Measurements from ENCODE around the gene PARD3B.

DNA sequence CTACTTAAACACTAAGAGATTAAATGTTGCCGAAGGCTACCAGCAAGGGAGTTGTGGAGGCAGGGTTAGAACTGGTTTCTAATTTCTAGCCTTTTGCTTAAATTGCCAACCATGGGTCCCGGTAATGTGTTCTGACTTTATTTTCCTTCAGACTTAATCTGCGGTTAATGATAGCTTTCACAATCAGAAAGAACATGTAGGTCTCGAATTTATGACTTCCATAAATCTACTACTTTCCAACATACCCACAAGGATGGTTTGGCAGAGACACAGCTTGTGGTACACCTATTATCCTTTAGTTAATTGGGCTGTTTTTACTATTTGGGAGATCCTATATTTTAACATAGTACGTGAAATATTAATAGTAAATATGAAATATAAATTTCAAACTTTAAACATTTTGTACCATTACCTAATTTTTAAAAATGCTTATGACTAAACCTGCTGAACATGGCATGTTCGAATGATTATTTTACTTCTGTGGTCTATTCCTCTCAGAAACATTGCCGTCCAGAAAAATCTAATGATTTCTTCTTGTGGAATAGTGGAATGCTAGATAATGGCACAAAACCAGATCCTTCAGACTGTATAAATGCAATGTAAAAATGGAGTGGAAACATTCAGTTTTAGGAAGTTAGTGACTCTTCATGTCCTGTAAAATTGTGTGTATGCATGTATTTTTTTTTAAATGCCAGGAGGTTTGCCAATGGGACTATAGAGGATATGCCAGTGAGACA, 41.3 kb downstream of the PARD3B start:
- TF ChIP-seq POLR2A (IDR thresholded peaks at IDR 0.05; ENCODE audit: extremely low read depth, insufficient read length), result no peak
- TF ChIP-seq, protein P1, sequence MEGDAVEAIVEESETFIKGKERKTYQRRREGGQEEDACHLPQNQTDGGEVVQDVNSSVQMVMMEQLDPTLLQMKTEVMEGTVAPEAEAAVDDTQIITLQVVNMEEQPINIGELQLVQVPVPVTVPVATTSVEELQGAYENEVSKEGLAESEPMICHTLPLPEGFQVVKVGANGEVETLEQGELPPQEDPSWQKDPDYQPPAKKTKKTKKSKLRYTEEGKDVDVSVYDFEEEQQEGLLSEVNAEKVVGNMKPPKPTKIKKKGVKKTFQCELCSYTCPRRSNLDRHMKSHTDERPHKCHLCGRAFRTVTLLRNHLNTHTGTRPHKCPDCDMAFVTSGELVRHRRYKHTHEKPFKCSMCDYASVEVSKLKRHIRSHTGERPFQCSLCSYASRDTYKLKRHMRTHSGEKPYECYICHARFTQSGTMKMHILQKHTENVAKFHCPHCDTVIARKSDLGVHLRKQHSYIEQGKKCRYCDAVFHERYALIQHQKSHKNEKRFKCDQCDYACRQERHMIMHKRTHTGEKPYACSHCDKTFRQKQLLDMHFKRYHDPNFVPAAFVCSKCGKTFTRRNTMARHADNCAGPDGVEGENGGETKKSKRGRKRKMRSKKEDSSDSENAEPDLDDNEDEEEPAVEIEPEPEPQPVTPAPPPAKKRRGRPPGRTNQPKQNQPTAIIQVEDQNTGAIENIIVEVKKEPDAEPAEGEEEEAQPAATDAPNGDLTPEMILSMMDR (IDR thresholded peaks at IDR 0.05; ENCODE audit: low read depth, low read length), result no peak
